Activated CD4-positive, alpha-beta T cell treated with anti-CD3 and anti-CD28 coated beads, Interleukin-2, Interleukin-4, amounts not matched to agents 100 ng/mL and 50 ng/mL, durations not matched to agents 16 hours and 8 hours (primary cell): ENCODE data around the gene SAMM50.

Source experiments
- DNase-seq: peaks from one replicate; pipeline ENCODE4 v3.0.0-alpha.2; 2020; ENCODE audit warnings: low spot score

Gene SAMM50

DNA sequence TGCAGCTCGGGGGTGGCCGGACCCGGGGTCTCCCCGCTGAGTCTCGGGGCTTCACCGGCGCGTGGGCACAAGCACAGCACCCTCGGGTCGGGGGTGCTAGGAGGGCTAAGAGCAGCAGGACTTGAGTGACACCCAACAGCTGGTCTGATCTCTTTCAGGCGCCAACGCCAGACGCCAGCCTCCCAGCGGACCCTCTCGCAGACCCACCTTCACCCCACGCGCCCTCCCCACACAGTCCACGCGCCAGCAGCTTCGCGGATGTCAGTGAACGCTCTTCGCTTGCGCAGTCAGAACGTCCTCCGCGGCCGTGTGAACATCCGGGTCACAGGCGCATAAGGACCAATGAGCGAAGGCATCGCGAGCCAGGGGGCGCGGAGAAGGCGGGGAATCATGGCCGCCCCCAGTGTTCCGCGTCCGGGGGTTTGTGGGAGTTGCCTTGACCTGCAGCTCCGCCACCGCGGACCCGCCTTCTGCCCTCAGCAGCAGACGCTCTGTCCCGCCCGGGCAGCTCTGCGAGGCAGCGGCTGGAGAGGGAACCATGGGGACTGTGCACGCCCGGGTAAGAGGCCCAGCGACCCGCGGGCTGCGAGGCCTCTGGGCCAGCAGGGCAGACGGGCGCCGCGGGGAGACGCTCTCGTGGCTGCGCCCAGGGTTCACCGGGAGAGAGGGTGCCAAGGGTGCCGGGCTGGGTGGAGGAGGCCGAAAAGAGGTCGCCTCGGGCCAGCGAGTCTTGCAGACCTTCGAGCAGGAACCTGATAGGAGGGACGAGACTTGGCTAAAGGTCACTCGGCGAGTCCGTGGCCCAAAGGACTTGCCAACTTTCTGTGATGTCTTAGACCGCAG, at the start of gene SAMM50:
Gene SAMM50 (plus strand): TSS at position 403 of the 843 bp plus-strand sequence. CDS start 136 bp downstream, at position 539.
- peak; percentile 94 for DNase-seq

DNA sequence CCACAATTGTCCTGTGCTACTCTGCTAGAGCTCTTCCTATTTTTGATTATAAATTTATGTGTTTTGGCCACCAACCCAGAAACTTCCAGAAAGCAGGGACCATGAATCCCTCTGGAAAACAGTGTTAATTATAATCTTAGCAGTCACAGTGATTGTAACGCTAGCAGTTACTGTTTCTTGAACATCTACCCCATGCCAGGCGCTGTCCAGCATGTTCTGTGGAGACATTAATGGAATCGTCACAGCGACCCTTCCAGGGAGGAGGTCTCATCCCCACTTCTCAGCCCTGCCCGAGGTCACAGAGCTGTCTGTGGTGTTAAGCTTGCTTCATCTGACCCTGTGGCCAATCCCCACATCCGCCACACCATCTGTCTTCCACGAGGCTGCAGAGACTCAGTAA, 49.6 kb upstream of the SAMM50 start:
- DNase-seq: no peak

DNA sequence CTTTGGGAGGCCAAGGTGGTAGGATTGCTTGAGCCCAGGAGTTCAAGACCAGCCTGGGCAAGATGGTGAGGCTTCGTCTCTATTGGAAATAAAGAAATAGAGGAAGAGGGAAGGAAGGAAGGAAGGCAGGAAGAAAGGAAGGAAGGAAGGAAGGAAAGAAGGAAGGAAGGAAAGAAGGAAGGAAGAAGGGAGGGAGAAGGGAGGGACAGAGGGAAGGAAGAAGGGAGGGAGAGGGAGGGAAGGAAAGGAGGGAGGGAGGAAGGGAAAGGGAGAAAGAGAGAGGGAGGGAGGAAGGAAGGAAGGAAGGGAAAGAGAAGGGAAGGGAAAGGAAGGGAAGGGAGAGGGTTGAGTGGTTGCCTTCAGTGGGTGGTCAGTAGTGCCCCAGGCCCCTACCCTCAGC, 45.5 kb upstream of the SAMM50 start:
- no peak for DNase-seq

DNA sequence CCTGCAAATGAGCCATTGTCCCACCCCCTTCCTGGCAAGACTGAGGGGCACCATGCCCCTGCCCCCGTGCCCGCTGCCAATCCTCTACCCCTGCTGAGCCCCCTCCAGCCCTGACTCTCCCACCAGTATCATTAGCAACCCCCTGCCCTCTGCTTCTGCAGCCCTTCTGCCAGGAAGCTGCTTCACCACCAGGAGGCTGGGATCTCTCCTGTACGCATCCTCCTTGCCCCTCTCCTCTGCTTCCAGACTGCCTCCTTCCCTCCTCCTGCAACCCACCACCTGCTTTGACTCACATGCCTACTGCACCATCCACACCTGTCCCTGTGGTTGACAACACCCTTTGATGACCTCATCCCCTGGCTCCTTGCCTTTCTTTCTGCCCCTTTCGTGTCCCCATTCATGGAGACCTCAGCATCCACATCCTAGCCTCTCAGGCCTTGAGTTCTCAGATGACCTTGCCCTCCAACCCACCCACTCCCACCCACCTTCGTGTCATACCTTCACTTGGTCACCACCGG, 45.0 kb upstream of the SAMM50 start:
- no peak for DNase-seq

DNA sequence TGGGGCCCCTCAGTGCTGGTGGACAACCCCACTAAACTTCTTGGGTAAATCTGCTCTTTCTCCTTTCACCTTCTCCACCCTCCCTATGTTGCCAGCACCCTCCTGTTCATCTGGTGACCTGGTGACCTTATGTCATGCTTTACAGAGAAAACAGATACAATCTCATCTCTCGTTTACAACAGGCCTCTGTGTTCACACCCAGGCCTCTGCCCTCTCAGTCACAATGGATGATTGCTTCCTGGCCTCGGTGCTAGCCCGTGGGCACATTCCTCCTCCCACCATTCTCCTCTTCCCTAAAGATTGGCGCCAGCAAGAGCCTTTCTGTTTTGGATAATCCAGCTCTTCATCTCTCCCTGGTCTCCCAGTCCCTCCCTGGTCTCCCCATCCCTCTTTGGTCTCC, 43.9 kb upstream of the SAMM50 start:
- no peak for DNase-seq

DNA sequence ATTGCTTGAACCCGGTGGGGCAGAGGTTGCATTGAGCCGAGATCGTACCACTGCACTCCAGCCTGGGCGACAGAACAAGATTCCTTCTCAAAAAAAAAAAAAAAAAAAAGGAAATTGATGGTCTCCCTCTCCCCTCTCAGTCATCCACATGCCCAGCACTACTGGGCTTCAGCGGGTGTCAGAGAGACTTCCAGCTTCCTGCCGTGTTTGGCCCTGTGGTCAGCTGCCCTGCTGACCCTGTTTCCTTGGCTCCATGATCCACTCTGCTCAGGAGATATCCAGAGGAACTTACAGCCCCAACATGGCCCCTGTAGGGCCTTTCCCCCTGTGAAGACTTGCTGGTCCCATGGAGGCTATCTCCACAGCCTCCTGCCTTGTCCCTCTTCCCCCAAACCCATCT, 37.7 kb upstream of the SAMM50 start:
- DNase-seq: no peak

DNA sequence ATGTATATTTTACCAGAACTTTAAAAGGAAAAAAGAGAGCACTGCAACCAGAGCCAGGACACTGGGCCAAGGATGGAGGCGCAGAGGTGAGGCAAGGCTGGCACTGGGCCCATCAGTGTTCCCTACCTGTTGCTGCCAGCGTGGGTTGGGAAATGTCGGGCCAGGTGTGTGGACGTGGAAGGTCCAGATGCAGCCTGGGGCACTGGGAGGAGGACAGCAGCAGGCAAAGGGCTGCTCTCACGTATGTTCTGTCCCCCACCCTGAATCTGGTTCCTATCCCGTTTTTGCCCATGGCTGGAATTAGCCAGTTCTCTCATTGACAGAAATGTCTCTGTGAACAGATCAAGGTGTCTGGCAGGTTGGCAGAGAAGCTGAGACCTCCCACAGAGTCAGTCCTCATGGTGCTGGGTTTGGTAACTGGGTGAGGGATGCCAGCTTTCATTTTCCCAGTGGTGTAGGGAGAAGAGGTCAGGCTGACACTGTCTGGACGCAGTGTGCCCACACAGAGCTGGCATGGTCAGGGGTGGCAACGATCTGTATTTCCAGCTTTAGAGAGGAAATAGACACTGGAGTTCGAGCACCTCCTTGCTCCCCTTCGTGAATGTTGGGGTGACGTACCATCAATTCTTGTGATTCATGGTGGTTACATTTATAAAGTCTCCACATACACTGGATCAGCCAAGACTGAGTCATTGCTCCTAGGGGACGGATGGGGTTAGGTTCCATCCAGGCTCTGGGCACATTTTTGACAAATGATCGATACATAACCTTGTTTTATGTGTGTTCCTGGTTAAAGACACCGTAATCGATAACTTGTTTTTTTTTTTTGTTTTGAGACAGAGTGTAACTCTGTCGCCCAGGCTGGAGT, 35.9 kb upstream of the SAMM50 start:
- DNase-seq: no peak

DNA sequence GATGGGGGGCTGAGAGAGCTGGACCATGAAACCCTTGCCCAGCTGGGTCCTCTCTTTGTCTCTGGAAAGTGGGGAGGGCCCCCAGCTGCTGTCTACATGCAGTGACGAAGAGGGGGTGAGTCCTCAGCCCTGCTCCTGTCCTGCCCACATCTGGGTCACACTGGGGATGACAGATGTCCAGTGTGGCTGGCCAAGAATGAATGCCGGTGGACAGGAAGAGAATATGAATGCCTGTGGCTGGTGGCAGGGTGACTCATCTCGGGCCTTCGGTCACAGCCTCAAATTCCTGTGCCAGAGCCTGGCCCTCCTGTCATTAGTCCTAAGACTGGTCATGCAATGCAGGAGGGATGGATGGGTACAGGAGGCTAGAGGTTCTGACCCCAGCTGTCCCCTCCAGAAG, 33.9 kb upstream of the SAMM50 start:
- DNase-seq: no peak

DNA sequence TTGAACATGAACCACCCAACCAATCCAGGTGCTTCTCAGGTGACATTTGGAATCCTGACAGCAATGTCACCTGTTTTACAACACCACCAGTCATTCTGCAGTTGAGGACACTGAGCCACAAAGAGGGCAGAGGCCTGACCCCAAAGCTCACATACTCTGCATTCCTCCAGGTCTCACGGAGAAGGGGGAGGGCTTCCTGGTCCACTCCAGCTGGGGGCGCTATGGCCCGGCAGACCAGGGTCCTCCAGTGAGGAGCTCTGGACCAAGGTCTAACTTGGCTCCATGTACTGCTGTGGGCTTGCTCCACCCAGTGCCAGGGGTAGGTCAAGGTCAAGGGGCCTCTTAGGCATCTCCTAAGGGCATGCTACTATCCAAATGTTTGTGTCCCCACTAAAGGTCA, 33.1 kb upstream of the SAMM50 start:
- DNase-seq: no peak

DNA sequence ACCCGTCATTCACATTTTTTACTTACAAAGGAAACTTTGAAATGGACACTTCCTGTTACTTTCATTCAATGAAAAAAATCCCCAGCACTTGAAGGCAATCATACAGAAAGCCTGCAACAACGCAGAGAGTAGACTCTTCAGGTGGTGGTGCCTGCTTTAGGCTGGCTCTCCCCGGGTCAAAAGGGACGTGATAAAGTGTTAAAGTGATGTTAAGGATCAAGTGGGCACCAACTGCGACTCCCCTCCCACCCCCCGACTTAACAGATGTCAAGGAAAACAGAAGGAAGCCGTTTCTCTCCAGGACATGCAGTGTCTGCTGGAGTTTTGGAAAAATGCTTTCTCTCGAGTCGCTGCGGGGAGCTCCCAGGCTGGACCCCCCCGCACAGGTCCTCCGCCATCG, 32.1 kb upstream of the SAMM50 start:
- peak; percentile 6 for DNase-seq

DNA sequence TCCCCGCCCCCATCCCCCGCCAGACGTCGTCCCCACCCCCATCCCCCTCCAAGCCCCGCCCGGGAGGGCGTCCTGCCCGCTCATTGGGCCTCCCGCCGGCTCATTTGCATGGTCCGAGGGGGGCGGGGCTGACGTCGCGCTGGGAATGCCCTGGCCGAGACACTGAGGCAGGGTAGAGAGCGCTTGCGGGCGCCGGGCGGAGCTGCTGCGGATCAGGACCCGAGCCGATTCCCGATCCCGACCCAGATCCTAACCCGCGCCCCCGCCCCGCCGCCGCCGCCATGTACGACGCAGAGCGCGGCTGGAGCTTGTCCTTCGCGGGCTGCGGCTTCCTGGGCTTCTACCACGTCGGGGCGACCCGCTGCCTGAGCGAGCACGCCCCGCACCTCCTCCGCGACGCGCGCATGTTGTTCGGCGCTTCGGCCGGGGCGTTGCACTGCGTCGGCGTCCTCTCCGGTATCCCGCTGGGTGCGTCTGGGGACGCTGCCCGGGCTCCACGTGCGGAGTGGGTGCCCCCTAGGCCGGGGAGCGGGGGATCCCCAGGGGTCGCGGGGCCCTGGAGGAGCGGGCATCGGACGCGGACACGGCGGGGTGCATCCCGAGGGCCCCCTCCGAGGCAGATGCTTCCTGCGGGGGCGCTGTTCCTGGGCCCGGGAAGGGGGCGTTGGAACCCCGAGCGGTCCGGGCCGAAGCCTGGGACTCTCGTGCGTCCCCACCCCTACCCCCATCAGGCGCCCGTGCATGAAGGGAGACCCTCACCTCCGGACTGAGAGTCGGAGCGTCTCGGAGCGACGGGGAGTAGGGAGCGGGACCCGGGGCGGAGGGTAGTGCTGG, 31.4 kb upstream of the SAMM50 start, which contains the start of gene PNPLA3:
Gene PNPLA3 (plus strand): TSS at position 175 of the 834 bp plus-strand sequence. CDS start 107 bp downstream, at position 282.
- DNase-seq: peak; percentile 65

DNA sequence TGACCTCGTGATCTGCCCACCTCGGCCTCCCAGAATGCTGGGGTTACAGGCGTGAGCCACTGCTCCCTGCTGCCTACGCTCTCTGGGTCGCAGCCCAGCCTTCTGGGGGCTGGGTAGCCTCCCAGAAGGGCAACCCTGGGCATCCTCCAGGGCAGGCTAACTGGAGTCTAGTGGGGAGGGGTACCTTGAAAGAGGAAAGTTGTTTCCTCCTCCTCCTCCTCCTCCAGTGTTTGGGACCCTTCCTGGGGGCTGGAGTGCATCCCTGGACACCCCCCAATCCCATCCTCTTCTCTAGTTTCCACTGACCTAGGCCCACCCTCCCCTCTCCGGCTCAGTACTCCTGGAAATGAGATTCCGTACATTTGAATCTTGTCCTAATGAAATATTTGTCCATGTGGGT, 30.4 kb upstream of the SAMM50 start:
- DNase-seq: no peak

DNA sequence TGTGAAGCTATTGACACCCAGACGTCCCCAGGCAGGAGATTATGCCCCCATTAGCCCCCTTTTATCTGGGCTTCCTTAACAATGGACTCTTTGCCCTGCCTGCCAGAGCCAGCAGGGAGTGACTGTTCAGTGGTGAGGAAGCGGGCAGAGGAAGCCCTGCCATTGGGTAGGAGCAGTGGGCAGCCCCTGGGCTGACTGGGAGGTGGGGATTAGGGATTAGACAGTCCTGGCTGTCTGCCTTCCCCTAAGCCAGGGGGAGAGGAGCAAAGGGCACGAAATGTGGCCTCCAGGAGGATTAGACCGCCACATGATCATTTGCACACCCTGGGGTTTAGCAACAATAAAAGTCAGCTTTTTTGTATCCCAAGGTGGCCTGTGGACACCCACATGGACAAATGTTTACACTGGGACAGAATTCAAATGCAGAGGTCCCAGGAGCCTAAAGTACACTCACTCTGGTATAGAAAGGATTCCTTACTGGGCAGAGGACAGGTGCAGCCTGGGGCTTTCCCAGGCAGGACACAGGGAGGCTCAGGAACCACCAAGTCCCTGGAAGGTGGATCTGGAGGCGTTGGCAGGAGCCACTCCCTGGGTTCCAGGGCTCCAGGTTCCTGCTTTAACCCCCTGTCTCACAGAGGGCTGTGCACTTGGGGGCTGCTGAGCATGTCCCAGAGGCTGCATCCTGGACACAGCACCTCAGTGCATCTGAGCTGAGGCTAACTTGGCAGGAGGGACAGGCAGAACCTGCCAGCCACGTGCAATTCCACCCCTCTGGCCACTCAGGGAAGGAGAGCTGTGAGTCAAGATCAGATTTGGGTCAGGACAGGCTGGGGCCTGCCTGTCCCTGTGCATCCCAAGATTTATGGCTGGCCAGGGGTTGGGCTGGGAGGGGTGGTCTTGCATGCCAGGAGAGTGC, 29.6 kb upstream of the SAMM50 start:
- DNase-seq: no peak

DNA sequence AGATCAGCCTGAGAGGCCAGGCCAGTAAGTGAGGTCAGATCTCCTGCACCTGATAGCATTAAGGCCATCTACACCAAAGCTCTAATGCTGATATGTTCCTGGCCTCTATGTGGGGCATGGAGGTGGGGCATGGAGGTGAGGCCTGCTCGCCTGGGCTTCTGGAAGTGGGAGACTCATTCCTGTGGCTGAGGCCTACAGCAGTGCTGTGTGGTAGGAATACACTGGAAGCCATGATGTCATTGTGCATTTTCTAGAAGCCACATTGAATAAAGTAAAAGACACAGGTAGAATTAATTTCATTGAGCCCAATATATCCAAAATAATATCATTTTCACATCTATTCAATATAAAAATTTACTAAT, 28.9 kb upstream of the SAMM50 start:
- no peak for DNase-seq

DNA sequence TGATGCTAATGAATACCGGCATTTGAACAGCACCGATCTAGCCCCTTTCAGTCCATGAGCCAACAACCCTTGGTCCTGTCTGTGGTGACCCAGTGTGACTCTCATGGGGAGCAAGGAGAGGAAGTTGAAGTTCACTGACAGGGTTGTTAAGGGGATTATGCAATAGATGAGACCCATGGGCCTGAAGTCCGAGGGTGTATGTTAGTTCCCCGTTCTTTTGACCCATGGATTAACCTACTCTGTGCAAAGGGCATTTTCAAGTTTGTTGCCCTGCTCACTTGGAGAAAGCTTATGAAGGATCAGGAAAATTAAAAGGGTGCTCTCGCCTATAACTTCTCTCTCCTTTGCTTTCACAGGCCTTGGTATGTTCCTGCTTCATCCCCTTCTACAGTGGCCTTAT, 26.8 kb upstream of the SAMM50 start:
- DNase-seq: no peak

DNA sequence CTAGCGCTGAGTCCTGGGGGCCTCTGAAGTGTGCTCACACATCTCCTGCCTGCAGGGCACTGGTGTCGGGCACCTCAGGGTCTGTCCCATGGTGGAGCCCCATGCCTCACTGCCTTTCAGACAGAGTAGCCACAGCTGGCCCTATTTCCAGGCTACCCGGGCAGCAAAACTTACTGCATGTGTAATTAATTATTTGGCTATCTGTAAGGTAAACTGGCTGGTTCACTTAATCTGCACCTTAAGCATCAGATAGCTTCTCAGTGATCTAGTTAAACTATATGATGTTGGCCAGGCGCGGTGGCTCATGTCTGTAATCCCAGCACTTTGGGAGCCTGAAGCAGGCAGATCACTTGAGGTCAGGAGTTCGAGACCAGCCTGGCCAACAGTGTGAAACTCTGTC, 26.3 kb upstream of the SAMM50 start:
- DNase-seq: no peak

DNA sequence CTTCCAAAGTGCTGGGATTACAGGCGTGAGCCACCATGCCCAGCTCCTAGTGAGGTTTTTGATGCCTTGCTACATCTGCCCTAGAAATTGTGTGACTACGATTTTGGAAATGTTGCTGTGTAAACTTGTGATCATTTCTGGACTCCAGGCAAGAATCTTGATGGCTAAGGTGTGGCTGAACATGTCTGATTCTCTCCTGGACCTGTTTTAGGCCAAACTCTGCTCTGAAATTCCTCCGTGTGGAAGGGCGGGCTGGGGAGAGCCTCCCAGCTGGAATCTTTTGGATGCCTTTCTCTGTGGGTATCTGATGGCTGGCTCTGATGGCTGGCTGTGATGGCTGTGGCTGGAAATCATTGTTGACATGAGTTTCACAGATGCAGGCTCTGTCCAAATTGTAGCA, 23.5 kb upstream of the SAMM50 start:
- DNase-seq: no peak

DNA sequence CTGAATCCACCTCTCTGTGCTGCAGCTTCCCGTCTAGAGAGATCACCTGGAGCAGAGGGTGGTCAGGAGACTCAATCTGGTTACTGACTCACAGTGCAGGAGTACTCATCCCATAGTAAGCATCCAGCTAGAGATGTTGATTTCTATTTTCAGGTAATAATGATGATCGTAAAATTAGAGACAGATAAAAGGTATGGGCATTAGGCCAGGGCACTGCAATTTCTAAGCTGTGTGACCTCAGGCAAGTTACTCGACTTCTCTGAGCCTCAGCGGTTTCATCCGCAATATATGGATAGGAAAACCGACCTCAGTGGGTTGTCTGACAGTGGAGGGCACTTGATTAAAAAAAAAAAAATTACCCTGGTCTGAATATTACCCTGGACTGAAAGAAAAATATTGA, 13.8 kb upstream of the SAMM50 start:
- no peak for DNase-seq

DNA sequence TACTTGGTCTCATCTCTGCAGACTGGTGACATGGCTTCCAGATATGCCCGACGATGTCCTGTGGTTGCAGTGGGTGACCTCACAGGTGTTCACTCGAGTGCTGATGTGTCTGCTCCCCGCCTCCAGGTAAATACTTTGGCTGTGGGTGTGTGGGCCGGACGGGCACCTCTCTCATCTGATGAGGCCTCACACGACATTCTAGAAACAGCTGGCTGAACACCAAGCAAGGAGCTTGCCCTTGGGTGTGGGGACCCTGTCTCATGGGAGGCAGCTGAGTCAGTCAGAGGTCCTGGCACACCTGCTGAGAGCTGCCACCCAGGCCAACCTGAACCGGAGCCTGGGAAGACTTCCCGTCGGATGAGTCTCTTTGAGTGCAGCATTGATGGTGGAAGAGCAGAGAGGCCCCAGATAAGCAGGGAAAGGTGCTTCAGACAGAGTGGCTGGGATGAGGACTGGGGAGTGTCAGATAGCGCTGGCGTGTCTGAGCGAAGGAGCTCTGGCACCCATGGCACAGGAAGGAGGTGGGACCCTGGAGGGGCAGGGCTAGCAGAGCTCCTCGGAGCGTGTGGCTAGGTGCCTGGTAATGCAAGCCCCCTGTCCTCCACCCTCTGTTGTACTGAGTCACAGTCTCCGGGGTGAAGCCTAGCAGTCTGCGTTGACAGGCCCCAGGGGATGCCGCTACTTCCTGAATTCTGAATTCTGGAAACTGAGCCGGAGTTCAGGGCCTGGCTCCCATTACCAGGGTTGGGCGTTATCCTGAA, 10.4 kb upstream of the SAMM50 start:
- no peak for DNase-seq
